Midbrain (tissue), 1 donor: ENCODE data around the gene AQP5.

Source experiments
- DNase-seq: peaks from one replicate; lab custom pipeline; 2025; lab: John Stamatoyannopoulos, UW

AQP5 gene

DNA sequence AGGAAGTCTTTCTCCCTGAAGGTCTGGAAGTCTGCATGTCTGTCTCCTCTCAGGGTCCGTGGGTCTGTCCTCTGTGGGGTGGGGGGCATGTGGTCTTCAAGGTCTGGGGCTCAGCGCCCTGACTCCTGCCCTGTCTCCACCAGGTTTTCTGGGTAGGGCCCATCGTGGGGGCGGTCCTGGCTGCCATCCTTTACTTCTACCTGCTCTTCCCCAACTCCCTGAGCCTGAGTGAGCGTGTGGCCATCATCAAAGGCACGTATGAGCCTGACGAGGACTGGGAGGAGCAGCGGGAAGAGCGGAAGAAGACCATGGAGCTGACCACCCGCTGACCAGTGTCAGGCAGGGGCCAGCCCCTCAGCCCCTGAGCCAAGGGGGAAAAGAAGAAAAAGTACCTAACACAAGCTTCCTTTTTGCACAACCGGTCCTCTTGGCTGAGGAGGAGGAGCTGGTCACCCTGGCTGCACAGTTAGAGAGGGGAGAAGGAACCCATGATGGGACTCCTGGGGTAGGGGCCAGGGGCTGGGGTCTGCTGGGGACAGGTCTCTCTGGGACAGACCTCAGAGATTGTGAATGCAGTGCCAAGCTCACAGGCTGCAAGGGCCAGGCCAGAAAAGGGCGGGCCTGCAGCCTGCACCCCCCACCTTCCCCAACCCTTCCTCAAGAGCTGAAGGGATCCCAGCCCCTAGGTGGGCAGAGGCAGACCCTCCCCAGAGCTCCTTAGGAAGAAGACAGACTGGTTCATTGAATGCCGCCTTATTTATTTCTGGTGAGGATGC is 3.4 kb downstream of the AQP5 start:
- no peak for DNase-seq

DNA sequence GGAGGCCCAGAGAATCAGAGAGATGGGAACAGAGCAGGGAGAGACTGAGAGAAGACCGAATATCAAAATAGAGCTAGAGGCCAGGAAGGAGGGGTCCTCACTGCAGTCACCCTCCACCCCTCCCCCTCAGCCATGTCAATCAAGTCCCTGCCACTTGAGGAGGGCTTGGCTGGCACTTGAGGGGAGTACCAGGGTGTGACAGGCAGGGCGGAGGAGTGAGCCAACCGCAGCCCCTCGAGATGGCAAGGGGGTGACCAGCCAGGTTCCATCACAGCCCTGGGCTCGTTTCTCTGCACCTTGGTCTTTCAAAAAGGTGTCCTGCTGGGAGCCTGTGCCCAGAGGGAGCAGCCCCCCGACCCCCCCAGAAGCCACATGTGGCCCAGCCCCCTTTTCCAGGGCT is 4.2 kb downstream of the AQP5 start:
- no peak for DNase-seq

DNA sequence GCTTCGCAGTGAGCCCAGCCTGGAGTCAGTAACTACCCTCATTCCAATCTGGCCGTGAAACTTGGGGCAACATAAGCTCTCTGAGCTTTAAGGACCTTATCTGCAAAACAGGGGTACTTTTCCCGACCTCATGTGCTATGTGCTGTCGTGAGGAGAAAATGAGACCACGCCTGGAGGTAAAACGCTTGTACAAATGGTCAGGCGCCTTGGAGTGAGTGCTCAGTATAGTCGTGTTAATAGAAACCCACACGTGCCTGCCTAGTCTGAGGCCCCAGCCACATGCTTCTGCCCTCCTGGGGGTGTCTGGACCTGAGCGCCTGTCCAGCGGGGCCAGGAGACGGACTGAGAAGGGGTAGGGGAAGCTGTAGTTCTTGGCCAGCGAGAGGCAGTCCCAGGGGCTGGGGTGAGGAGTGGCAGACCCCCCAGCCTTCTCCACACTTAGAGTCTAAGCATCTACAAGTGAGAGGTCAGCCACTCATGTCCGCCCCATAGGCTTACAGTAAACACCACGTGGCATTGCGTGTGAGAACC is 4.9 kb downstream of the AQP5 start:
- DNase-seq, result no peak

DNA sequence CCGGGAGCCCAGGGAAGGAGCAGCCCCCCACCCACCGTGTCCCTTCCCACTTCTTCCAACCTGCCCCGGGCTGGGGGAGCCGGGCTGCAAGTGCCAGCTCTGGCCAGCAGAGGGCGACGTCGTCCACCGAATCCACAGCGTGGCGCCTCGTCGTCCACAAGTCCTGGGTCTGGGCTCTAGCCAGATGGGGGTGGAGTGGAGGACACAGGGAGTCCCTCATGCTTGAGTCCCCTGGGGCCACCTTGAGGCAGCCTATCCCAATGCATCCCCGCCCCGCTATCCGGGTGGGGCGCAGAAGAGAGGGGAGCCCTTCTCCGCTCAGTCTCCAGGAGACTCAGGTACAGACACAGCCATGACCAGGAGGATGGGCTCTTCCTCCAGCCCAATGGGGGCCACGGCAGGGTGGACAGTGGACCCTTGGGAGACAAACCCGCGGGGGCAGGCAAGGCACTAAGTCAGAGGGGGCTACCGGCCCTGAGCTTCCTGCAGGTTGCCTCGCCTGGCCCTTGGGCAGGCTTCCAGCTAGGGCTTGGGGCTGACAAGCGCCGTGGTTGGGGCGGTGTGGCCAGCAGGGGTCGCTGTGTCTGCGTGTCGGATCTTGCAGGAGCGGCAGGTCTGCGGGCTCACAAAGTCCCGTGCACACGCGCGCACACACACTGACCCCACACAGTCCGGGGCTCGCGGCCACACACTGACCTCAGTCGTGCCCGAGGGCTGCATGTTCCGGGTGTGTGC is 5.5 kb downstream of the AQP5 start:
- DNase-seq, result peak; percentile 92

DNA sequence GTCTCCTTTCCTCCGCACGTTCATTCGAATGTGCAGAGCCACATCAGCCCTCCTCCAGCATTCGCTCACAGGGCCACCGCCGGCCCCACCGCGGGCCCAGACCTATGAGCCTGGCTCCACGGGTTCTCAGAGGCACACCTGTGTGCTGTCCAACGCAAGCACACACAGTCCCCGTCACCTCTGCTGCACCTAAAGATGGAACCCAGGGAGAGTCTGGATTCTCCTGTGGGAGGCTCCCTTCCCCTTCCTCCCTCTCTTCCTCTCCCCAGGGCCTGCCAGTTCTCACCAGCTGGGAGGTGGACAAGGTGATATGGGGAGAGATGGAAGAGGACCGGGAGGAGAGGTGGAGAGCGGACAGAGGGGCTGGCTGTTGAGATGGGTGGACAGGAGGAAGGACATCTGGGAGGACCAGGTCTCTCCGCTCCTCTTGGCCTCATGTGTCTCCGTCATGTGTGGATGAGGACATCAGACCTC is 6.1 kb downstream of the AQP5 start:
- no peak for DNase-seq

DNA sequence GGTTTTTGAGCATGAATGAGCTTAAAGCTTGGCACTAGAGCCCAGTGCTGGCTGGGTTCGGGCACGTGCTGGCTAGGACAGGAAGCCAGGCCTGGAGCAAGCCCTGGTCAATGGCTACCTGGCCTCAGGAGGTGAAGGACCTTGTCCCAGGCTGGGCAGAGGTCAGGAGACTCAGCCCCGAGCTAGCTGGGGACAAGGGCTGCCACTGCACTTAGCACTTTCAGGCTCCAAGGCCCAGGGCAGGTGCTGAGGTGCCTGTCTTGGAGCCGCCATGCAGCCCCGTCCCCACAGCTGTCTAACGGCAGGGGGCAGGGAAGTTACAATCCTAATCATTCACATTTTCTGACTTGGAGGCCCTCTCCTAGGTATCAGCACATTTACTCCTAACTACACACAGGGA is 6.8 kb downstream of the AQP5 start:
- DNase-seq, result no peak

DNA sequence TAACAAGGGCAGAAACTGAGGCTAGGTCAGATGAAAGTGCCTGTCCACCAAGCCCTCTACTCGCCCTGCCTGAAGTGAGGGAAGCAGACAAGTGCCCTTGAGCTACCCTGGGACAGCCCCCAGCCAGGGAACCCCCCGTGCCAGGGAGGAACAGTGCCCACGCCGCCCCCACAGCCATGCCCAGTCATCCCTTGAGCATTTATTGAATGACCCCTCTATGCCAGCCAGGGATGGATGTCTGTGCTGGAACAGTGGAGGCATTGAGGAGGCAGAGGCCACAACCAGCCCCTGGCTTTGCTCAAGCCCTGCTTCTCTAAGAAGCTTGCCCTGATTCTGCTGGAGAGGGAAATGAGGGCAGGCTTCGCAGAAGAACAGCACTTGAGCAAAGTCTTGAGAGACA is 7.4 kb downstream of the AQP5 start:
- peak; percentile 64 for DNase-seq

DNA sequence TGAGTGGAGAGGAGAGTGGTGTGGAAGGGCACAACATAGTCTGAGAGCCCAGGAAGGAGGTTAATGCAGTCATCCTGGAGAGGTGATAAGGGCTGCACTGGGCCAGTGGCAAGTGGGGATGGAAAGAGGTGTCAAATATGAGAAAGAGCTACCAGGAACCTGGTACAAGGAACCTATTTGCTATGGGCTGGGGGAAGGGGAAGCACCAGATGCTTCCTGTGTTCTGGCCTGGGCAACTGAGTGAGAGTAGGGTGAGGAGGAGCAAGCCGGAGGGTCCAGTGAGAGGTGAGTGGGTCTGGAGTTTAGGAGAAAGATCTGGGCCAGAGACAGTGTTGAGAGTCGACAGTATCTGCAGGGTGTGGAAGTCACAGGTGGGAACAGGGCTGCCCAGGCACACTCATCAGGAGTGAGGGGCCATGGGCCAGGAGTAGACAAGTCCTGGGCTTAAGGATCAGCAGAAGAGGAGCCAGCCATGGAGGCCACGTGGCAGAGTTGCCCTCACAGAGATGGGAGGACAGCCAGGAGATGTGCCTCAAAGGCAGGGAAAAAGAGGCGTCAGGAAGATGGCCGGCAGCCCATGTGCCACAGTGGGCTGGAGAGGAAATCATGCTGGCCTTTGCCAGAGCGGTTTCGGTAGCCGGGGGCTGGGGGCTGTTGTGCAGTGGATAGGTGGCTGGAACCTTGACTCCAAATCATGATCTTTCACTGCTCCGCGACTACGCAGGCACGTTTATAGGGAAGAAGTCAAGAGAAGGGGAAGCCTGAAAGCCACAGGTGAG is 8.2 kb downstream of the AQP5 start:
- no peak for DNase-seq

DNA sequence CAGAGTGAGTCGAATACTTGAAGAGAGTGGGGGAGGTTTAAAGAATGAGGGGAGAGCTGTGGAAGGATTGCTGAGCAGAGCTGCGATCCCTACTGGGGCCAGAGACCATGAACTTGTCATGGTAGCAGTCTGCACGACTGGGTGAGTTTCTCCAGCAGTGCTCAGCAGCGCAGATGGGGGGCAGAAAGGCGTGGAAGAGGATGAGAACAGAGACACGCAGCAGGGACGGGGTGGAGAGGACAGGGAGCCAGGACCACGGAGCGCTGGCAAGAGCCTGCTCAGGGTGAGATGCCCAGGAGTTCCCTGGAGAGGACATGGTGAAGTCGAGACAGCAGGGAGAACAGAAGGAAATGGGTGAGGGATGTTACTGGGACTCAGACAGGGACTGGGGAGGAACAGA is 9.0 kb downstream of the AQP5 start:
- no peak for DNase-seq

DNA sequence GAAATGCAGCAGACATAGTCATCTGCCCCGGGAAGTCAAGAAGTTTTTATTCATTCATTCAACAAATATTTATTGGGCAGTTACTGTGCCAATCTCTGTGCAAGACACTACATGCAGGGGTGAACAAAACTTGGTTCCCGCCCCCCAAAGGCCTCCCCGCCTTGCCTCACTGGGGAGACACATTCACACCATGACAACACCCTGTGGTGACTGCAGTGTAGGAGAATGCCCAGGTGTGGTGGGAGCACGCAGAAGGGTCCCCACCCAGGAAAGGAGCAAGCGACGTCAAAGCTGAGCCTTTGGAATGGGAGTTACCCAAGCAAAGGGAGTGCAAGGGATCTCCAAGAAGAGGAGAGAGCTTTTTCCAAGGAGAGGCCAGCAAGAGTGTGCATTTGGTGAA is 9.5 kb downstream of the AQP5 start:
- no peak for DNase-seq

DNA sequence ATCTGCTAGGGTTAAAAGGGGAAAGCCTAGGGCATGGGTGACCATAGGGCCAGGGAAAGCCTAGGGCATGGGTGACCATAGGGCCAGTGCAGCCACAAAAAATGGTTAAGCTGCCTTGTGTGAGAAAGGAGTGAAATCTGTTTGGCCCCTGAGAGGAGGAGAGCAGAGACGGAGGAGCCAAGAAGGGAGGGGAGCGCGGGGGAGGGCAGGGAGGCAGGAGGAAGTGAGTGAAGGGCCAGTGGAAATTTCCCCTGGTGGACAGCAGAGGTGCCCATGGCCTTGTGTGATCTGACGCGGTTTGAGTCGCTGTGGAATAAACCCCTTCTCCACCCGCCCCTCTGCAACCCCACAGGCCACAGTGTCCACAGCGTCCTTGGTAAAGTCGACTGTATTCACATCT is 10.5 kb downstream of the AQP5 start:
- no peak for DNase-seq

DNA sequence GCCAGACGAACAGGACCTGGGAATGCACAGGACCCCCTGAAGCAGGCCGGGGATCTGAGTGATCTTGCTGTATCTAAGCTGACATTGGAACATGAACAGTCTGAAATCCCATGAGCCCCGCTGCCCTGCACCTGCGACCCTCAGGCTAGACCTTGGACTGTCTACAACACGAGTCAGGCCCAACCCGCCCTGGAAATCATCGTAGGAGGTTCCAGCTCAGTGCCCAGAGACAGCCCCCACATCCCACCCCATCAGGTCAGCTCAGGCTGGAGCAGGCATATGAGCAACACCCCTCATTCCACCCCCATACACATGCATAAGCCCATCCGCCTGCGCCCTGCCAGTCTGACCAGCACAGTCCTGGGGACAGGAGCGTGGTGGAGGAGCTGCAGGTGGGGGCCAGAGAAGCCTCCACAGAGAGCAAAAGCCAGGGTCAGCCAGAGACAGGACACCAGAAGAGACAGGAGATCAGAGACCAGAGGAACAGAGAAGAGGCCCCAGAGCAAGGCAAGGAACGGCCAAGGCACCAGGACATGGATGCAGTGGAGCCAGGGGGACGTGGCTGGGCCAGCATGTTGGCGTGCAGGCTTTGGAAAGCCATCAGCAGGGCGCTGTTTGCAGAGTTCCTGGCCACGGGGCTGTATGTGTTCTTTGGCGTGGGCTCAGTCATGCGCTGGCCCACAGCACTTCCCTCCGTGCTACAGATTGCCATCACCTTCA is 11.1 kb downstream of the AQP5 start, which contains the start of gene AQP6:
Gene AQP6 (plus strand): TSS at position 307 of the 720 bp plus-strand sequence. CDS start 227 bp downstream, at position 534.
- DNase-seq, result no peak

DNA sequence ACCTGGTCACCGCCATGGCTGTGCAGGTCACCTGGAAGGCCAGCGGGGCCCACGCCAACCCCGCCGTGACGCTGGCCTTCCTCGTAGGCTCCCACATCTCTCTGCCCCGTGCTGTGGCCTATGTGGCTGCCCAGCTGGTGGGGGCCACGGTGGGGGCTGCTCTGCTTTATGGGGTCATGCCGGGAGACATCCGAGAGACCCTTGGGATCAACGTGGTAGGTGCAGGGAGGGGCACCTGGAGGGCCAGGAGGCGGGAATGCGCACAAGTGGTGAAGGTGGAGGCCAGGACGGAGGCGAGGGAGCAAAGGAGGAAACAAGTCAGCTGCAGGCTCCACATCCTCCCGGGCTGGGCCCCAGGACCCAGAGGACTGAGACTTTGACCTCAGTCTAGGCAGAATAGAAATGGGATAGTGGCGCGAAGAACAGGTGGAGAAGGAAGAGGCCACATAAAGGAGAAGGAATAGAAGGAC is 11.7 kb downstream of the AQP5 start:
- DNase-seq, result no peak

DNA sequence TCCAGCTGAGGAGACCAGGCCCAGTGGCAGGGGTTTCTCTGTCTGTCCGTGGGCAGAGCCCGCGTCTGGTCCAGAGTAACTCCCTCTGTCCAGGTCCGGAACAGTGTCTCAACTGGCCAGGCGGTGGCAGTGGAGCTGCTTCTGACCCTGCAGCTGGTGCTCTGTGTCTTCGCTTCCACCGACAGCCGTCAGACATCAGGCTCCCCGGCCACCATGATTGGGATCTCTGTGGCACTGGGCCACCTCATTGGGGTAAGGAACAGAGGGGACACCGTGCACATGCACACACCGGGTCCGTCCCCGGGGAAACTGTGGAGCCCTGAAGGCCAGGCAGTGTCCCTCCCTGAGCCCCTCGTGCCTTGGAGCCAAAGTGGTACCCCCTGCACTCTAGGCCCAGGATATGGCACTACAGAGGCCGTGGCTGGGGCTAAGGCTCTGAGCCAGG is 12.6 kb downstream of the AQP5 start:
- peak; percentile 84 for DNase-seq

DNA sequence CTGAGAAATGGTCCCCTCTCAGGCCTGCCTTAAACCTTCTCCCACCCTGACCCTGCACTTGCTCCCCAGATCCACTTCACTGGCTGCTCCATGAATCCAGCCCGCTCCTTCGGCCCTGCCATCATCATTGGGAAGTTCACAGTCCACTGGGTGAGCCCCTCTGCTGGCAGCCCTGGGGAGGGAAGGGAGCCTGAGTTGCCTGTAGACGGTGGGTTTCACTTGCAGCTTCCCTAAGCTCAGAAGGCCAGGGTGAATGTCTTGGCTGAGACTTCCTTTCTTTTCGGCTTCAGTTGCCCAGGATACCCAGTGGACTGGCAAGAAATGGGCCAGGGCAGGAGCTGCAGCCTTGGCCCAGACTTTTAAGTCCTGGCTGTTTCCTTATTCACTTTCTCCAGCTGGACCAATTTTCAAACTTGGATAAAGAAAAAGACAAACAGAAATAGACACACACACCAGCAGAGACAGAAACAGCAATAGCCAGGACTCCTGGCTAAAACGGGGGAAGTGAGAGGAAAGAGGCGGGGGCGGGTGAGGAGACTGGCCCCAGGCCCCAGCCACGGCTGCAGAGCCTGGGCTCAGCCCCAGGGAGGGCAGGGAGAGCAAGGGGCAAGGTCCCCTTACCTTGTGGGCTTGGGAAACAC is 13.1 kb downstream of the AQP5 start:
- peak; percentile 74 for DNase-seq

DNA sequence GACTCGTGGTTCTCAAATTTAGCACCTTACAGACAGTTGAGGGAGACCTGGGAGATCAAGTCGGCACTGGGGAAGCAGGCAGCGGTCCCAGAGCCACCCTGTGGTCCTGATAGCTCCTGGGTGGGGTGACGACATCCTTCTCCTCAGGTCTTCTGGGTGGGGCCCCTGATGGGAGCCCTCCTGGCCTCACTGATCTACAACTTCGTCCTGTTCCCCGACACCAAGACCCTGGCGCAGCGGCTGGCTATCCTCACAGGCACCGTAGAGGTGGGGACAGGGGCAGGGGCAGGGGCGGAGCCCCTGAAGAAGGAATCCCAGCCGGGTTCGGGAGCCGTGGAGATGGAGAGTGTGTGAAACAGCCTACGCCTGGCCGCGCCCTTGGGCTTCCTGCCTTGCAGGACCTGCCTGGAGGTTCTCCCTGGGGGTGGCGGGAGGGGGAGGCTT is 13.7 kb downstream of the AQP5 start:
- DNase-seq, result no peak

DNA sequence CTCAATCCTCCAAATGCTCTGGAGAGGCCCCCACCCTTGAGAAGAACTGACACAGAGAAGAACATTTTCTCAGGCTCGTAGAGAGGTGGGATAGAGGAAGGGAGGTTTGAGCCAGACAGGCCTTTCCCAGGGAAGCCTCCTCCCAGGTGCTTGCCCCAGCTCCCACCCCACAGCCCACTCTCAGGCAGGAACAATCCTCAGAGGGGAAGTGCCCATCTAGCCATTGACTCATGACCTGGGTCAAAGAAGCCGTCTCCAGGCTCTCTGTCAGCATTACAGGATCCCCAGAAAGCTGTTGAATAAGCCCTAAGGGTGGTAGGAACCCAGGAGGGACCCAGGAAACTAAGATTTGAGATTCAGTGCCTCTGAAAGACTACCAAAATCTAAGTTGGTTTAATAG is 14.9 kb downstream of the AQP5 start:
- no peak for DNase-seq

DNA sequence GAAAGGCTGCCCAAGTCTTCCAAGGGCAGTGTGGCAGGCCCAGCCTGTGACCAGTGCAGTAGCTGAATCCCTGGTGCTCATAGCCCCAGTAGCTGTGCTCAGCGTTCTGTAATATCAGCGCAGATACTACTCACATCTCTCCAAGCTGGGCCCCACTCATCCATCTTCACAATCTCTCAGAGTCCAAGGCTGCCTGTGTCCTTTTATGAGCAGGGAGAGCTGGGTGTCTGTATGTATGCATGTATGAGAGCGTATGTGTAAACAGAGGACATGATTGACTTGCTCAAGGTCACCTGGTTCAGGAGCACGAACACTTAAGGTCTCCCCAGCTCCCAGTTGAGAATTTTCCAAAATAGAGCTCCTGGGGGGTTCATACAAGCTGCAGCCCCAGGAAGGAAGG is 16.5 kb downstream of the AQP5 start:
- DNase-seq, result no peak

DNA sequence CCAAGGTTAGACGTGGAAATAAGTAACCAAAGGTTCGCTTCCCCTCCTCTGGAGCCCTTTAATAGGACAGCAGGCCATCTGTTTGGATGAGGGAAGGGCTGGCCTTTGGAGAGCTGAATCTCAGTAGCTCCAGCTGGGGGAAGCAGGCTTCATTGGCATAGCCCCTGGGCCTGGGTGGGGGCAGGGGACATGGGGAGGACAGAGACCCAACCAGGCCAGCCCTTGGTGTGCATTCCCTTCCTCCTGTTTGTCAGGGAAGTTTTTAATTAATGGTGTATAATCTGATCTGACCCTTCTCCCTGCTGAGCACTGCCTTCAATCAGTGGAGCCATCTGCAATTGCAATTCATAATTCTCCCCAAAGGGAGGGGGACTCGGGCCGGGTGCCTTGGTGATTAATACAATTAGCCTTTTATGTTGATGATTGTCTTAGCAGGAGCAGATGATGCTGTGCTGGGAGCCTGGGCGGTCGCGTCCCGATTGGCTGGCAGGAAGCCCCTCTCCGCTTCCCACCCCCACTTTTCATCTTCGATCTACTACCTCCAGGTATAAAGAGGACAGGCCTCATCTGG is 17.4 kb downstream of the AQP5 start:
- DNase-seq, result peak; percentile 74

DNA sequence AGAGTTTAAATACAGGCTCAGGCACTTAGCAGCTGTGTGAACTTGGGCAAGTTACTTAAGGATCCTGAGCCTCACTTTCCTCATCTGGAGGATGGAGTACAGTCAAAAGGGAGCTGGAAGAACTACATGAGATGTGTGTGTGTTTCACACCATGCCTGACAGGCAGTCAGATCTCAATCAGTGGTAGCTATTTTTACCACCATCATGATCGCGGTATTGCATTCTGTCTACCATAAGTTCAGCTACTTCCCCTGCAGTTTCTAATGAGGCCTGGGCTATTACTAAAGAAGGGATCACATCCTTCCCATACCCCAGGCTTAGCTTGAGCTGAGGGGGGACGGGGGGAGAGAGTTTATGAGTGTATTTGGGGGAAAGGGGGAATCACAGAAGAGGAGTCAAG is 18.1 kb downstream of the AQP5 start:
- no peak for DNase-seq
